ENCODE data around the gene OR14A16.

OR14A16 gene

GRCh38 chr1:247824023-247824422 is at the start of gene OR14A16:
Gene OR14A16 (minus strand): TSS chr1:247824119. CDS start chr1:247815729, 8,390 bp downstream.
- no peak for TF ChIP-seq CTCF (IDR thresholded peaks at IDR 0.05; ENCODE audit: low read depth, low read length)
- no peak for DNase-seq (ENCODE audit: extremely low read depth, low read depth)

GRCh38 chr1:247865416-247865815 is 41.5 kb upstream of the OR14A16 start:
- DNase-seq (ENCODE audit: extremely low read depth, low read depth): no peak
- TF ChIP-seq CTCF (IDR thresholded peaks at IDR 0.05; ENCODE audit: low read depth, low read length): no peak

- no peak for TF ChIP-seq CTCF (IDR thresholded peaks at IDR 0.05; ENCODE audit: low read depth, low read length)
- DNase-seq (ENCODE audit: extremely low read depth, low read depth): no peak
Measured at GRCh38 chr1:247864644-247865043, 40.7 kb upstream of the OR14A16 start.

GRCh38 chr1:247862756-247863155 is 38.8 kb upstream of the OR14A16 start:
- no peak for DNase-seq (ENCODE audit: extremely low read depth, low read depth)
- no peak for TF ChIP-seq CTCF (IDR thresholded peaks at IDR 0.05; ENCODE audit: low read depth, low read length)

- DNase-seq (ENCODE audit: extremely low read depth, low read depth): no peak
- no peak for TF ChIP-seq CTCF (IDR thresholded peaks at IDR 0.05; ENCODE audit: low read depth, low read length)
Measured at GRCh38 chr1:247857985-247858619, 34.2 kb upstream of the OR14A16 start.

GRCh38 chr1:247857069-247857984 is 33.4 kb upstream of the OR14A16 start, which contains the start of gene TRIM58:
Gene TRIM58 (plus strand): TSS chr1:247857187. CDS start chr1:247857247, 60 bp downstream.
- no peak for TF ChIP-seq CTCF (IDR thresholded peaks at IDR 0.05; ENCODE audit: low read depth, low read length)
- DNase-seq (ENCODE audit: extremely low read depth, low read depth): no peak

- DNase-seq (ENCODE audit: extremely low read depth, low read depth): no peak
- no peak for TF ChIP-seq CTCF (IDR thresholded peaks at IDR 0.05; ENCODE audit: low read depth, low read length)
Measured at GRCh38 chr1:247855911-247856310, 32.0 kb upstream of the OR14A16 start.
